HG03571 (cell line): ENCODE measurements around the gene RPL11.
"Not testable (repeated sequence)": the region's sequence is repeated elsewhere in the genome, so short reads cannot be mapped to it uniquely, and the experiment has no call there.

Experiments
- ATAC-seq: cut with Tn5 transposase; IDR thresholded peaks from one replicate; pipeline ENCODE4 v1.9.1; 2021; ENCODE audit not compliant: unreplicated experiment

RPL11 gene

GRCh38 chr1:23691499-23692307, at the start of gene RPL11:
RPL11 (plus strand) TSS chr1:23691806; CDS start chr1:23691824, 18 bp downstream.
- ATAC-seq: peak; percentile 80

- no peak for ATAC-seq
Observed at GRCh38 chr1:23643736-23644554, 47.7 kb upstream of the RPL11 start.

- no peak for ATAC-seq
Observed at GRCh38 chr1:23644555-23644866, 47.1 kb upstream of the RPL11 start.

- no peak for ATAC-seq
Observed at GRCh38 chr1:23645338-23645737, 46.3 kb upstream of the RPL11 start.

- ATAC-seq: no peak
Observed at GRCh38 chr1:23646091-23646490, 45.5 kb upstream of the RPL11 start.

GRCh38 chr1:23646541-23646940, 45.1 kb upstream of the RPL11 start:
- ATAC-seq: no peak

GRCh38 chr1:23648576-23648975, 43.0 kb upstream of the RPL11 start:
- no peak for ATAC-seq

- not testable (repeated sequence) for ATAC-seq
Observed at GRCh38 chr1:23649157-23649556, 42.4 kb upstream of the RPL11 start.

GRCh38 chr1:23650344-23650990, 41.1 kb upstream of the RPL11 start:
- ATAC-seq: no peak

- ATAC-seq: no peak
Observed at GRCh38 chr1:23651069-23651808, 40.4 kb upstream of the RPL11 start.

- ATAC-seq: no peak
Observed at GRCh38 chr1:23657659-23658275, 33.8 kb upstream of the RPL11 start.

- no peak for ATAC-seq
Observed at GRCh38 chr1:23660671-23661070, 30.9 kb upstream of the RPL11 start.

GRCh38 chr1:23661887-23662286, 29.7 kb upstream of the RPL11 start:
- no peak for ATAC-seq

- ATAC-seq: no peak
Observed at GRCh38 chr1:23664837-23665795, 26.5 kb upstream of the RPL11 start.

- no peak for ATAC-seq
Observed at GRCh38 chr1:23667411-23667810, 24.2 kb upstream of the RPL11 start.

- ATAC-seq: no peak
Observed at GRCh38 chr1:23670709-23671108, 20.9 kb upstream of the RPL11 start.

- ATAC-seq: no peak
Observed at GRCh38 chr1:23673086-23673813, 18.4 kb upstream of the RPL11 start.

GRCh38 chr1:23679815-23680214, 11.8 kb upstream of the RPL11 start:
- no peak for ATAC-seq

GRCh38 chr1:23682946-23683345, 8.7 kb upstream of the RPL11 start:
- no peak for ATAC-seq
